Vagina (tissue), 2 donors: ENCODE measurements around the gene LACTBL1.

Experiments used
- POLR2A ChIP-seq, 2 donors: fragments of 450-650 bp; IDR thresholded peaks; one replicate each; pipeline ENCODE4 v1.6.1; 2017; ENCODE audit warnings: antibody characterized with exemption in 2 of 2, mild to moderate bottlenecking in 2 of 2, moderate library complexity in 2 of 2
- POLR2AphosphoS5 ChIP-seq, 2 donors: sonication (generic); formaldehyde crosslinking; IDR thresholded peaks; one replicate each; pipeline ENCODE4 v1.9.0; 2017; ENCODE audit warnings: antibody characterized with exemption in 2 of 2, mild to moderate bottlenecking in 2 of 2, low read depth in 1 of 2; ENCODE audit not compliant: insufficient read depth in 1 of 2
- TF ChIP-seq, protein P1 (sequence below), 3 experiments: fragments of 450-650 bp in 2 of 3; fragments of 200-600 bp in 1 of 3; sonication (generic) in 1 of 3; IDR thresholded peaks; one replicate each; pipeline ENCODE4 v1.5.1; 2017 to 2019; ENCODE audit warnings: antibody characterized with exemption in 3 of 3, mild to moderate bottlenecking in 2 of 3, moderate library complexity in 2 of 3

DNA sequence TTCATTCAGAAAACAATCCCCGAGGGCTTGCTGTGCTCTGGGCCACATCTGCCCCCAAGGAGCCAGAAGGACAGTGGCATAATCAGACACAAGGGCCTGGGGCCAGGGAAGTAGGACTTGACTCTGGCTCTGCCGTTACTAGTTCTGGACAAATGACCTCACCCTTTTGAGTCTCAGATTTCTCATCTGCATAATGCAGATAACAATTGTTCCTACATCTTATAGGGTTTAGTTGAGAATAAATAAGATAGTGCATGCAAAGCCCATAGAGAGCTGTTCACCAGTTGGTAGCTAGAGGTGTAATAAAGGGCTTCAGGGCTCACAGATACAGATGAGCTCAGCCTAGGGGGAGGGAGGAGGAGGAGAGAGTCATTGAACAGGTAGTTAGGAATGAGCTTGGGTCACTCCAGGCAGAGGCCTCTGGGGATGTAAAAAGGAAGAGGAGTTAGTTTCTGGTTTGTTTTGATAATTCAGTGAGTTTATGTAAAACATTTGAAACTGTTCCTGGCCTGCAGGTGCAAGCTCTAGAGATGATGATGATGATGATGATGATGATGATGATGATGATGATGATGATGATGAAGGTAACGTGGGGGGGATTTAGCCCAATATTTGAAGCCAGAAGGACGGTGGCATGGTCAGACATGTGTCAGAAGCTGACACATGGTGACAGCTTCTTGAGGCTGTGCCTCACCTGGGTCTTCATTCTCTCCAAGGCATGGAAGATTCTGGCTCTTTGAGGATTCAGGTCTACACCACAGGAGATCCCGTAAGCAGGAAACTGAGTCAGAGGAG is 858 bp downstream of the LACTBL1 start:
- TF ChIP-seq, protein P1, sequence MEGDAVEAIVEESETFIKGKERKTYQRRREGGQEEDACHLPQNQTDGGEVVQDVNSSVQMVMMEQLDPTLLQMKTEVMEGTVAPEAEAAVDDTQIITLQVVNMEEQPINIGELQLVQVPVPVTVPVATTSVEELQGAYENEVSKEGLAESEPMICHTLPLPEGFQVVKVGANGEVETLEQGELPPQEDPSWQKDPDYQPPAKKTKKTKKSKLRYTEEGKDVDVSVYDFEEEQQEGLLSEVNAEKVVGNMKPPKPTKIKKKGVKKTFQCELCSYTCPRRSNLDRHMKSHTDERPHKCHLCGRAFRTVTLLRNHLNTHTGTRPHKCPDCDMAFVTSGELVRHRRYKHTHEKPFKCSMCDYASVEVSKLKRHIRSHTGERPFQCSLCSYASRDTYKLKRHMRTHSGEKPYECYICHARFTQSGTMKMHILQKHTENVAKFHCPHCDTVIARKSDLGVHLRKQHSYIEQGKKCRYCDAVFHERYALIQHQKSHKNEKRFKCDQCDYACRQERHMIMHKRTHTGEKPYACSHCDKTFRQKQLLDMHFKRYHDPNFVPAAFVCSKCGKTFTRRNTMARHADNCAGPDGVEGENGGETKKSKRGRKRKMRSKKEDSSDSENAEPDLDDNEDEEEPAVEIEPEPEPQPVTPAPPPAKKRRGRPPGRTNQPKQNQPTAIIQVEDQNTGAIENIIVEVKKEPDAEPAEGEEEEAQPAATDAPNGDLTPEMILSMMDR (IDR thresholded peaks at IDR 0.05) = no peak
- TF ChIP-seq POLR2A (IDR thresholded peaks at IDR 0.05) = no peak
- no peak for TF ChIP-seq POLR2AphosphoS5 (IDR thresholded peaks at IDR 0.05; ENCODE audit: insufficient read depth in 1 of 2, low read depth in 1 of 2)
